Measurements from ENCODE around the gene GPHA2. TPM values are rescaled to one million over a fixed set of nuclear protein-coding genes. Genes with fewer than 3 reads are reported as not detected.

The GPHA2 gene
- polyA plus RNA-seq, 3 donors: 1.6 to 3.0 (median 2.4) TPM

- peak; percentile 98 to 100 (median 99) for DNase-seq (ENCODE audit: extremely low read depth in 1 of 11, low read depth in 9 of 11, low spot score in 4 of 11)
These were observed 18.7 kb downstream of the GPHA2 start, which contains the start of gene ATG2A for GRCh38 chr11:64916775-64917662. ATG2A (minus strand) TSS chr11:64917209; CDS start chr11:64917135, 74 bp downstream.

GRCh38 chr11:64916040-64916774 lies 19.5 kb downstream of the GPHA2 start:
- no peak for DNase-seq (ENCODE audit: extremely low read depth in 1 of 11, low read depth in 9 of 11, low spot score in 4 of 11)

DNA sequence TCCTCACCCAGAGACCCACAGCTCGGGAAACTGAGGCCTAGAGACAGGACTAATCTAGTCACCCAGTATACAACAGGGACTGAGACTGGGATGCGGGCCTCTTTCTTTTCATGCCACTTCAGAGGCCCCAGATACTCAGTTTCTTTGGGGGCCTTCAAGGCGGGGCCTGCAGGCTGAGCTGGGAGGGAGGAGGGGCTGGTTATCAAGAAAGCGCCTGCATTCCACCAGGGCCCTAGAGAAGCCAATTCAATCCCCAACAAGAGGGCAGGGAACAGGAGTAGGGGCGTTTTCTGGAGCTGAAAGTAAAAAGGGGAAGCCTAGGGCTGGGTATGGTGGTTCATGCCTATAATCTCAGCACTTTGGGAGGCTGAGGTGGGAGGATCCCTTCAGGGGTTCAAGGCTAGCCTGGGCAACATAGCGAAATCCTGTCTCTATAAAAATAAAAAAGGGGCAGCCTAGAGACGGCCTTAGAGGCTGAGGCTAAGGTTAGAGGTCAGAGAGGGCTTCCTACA lies 20.3 kb downstream of the GPHA2 start:
- DNase-seq (ENCODE audit: extremely low read depth in 1 of 11, low read depth in 9 of 11, low spot score in 4 of 11): no peak

GRCh38 chr11:64914123-64914522 lies 21.6 kb downstream of the GPHA2 start:
- no peak for DNase-seq (ENCODE audit: extremely low read depth in 1 of 11, low read depth in 9 of 11, low spot score in 4 of 11)

GRCh38 chr11:64913171-64913727 lies 22.4 kb downstream of the GPHA2 start:
- no peak for DNase-seq (ENCODE audit: extremely low read depth in 1 of 11, low read depth in 9 of 11, low spot score in 4 of 11)

DNA sequence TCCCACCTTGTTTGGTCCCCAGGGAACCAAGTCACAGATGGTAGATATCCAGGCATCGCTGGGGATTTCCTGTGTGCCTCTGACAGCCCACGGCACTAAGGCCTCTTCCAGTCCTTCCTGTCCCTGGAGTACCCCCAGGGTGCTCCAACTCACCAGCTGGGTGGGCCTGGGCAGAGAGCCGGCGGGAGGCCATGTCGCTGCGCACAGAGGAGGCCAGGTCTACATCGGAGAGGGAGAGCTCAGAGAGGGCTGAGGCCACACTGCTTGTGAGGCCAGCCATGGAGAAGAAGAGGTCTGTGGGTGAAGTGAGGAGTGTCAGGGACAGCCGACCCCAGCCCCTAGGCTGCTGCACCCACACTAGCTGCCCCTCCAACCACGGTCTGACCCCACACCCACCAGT lies 24.0 kb downstream of the GPHA2 start:
- no peak for DNase-seq (ENCODE audit: extremely low read depth in 1 of 11, low read depth in 9 of 11, low spot score in 4 of 11)

- DNase-seq (ENCODE audit: extremely low read depth in 1 of 11, low read depth in 9 of 11, low spot score in 4 of 11): no peak
These were observed 24.6 kb downstream of the GPHA2 start for GRCh38 chr11:64911142-64911541.

- no peak for DNase-seq (ENCODE audit: extremely low read depth in 1 of 11, low read depth in 9 of 11, low spot score in 4 of 11)
These were observed 25.1 kb downstream of the GPHA2 start for GRCh38 chr11:64910451-64911093.

- DNase-seq (ENCODE audit: extremely low read depth in 1 of 11, low read depth in 9 of 11, low spot score in 4 of 11): no peak
These were observed 25.9 kb downstream of the GPHA2 start for GRCh38 chr11:64909653-64910343.

- no peak for DNase-seq (ENCODE audit: extremely low read depth in 1 of 11, low read depth in 9 of 11, low spot score in 4 of 11)
These were observed 26.9 kb downstream of the GPHA2 start for GRCh38 chr11:64908766-64909165.

DNA sequence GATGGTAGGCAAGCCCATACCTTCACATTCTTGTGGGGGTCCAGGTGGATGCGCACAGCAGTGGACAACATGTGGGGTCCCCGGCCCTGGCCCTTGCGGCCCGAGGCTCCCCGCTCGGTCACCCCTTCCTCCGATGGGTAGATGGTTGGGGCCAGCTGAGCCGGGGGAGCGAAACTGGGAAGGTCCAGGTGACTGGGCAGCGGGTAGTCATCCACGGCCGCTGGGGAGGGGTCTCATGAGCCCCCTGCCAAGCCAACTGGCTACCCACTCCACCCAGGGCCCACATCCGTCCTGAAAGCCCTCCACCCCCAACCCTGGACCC lies 29.4 kb downstream of the GPHA2 start:
- no peak for DNase-seq (ENCODE audit: extremely low read depth in 1 of 11, low read depth in 9 of 11, low spot score in 4 of 11)

- no peak for DNase-seq (ENCODE audit: extremely low read depth in 1 of 11, low read depth in 9 of 11, low spot score in 4 of 11)
These were observed 30.0 kb downstream of the GPHA2 start for GRCh38 chr11:64905516-64906313.

DNA sequence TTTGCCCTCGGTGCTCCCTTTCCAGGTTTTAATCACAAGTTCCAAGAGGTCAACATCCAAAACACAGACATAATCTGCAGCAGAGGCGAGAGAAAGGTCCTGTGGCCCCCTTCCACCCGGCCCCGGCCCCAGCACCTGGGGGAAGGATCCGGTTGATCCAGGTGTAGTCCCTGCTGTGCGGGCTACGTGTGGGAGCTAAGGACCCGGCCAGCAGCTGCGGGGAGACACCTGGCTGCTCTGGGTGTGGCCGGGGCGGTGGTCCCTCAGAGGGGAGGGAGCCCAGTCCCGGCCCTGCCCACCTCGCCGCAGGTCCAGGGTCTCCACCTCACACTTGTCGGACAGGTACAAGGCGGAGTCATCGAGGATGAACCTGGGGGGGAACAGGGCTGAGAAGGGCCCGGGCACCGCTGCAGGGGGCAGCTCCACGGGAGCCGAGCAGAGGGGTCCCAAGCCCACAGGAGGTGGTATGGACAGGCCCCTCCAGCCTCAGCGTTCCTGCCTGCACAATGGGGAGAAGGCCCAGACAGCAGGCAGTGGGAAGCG lies 32.3 kb downstream of the GPHA2 start:
- DNase-seq (ENCODE audit: extremely low read depth in 1 of 11, low read depth in 9 of 11, low spot score in 4 of 11): no peak

GRCh38 chr11:64902102-64902900 lies 33.4 kb downstream of the GPHA2 start:
- DNase-seq (ENCODE audit: extremely low read depth in 1 of 11, low read depth in 9 of 11, low spot score in 4 of 11): no peak

GRCh38 chr11:64900774-64901173 lies 34.9 kb downstream of the GPHA2 start:
- DNase-seq (ENCODE audit: extremely low read depth in 1 of 11, low read depth in 9 of 11, low spot score in 4 of 11): no peak

DNA sequence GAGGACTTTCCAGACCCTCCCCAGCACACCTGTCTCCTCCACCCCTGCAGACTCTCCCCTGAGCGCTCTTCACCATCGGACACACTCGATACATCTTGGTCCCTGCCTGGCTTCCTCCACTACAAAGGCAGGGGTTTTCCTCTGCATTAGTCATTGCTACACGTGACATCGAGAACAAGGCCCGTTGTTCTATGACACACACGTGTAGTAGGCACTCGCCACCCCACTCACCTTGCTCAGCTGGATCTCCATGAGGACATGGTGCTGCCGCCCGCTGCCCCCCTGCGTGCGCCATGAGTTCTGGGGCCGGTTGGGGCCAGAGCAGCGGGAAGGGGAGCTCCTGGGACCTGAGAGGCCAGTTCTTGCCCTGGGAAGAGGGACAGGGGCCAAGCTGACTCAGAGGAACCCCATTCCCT lies 35.4 kb downstream of the GPHA2 start:
- DNase-seq (ENCODE audit: extremely low read depth in 1 of 11, low read depth in 9 of 11, low spot score in 4 of 11): no peak

DNA sequence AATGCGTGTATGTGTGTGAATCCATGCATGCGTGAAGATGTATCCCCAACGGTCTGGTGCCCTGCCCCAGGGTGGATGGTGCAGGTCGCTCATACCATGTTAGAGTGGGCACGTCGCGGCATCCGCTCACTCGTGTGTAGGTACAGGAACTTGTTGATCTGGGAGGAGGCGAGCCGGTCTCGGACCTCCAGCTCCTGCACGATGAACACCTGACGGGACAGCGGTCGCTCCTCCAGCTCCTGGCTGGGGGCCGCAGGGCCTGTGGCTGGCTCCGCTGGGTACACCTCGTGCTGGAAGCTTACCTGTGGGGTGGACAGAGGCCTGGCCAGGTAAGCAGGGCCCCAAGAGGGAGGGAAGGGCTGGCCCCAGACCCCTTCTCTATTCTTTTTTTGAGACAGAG lies 37.2 kb downstream of the GPHA2 start:
- no peak for DNase-seq (ENCODE audit: extremely low read depth in 1 of 11, low read depth in 9 of 11, low spot score in 4 of 11)

Data from renal cortex interstitium (tissue), 11 donors.